GM23338 (cell line): ENCODE results near the gene POLR2L. TPM values are rescaled to one million over a fixed set of nuclear protein-coding genes. Genes with fewer than 3 reads are reported as not detected.

ENCODE experiments used
- ATAC-seq: fragments of 200-7000 bp; cut with Tn5 transposase; 3 replicates; pipeline ENCODE4 v1.9.1; 2020
- DNase-seq: peaks from one replicate; pipeline ENCODE4 v3.0.0-alpha.2; 2015; ENCODE audit warnings: low spot score
- H2AFZ ChIP-seq: fragments of 200-600 bp; sonication (generic); 2 replicates; pipeline ENCODE4 v1.8.0; 2016; ENCODE audit warnings: antibody characterized with exemption, mild to moderate bottlenecking, moderate library complexity
- H3F3A ChIP-seq: fragments of 200-600 bp; sonication (generic); replicated peaks from 2 replicates; pipeline ENCODE4 v1.8.0; 2017; ENCODE audit warnings: antibody characterized with exemption, mixed run types, low read depth
- H3K27ac ChIP-seq: fragments of 200-600 bp; sonication (generic); 2 replicates; pipeline ENCODE4 v1.6.1; 2016; ENCODE audit warnings: low read depth
- H3K27me3 ChIP-seq: fragments of 200-600 bp; sonication (generic); 2 replicates; pipeline ENCODE4 v1.8.0; 2016; ENCODE audit warnings: mild to moderate bottlenecking, mixed run types, moderate library complexity; ENCODE audit not compliant: insufficient read depth
- H3K36me3 ChIP-seq: fragments of 200-600 bp; sonication (generic); 2 replicates; pipeline ENCODE4 v1.8.0; 2016; ENCODE audit warnings: mild to moderate bottlenecking; ENCODE audit not compliant: insufficient read depth
- H3K4me1 ChIP-seq: fragments of 200-600 bp; sonication (generic); 2 replicates; pipeline ENCODE4 v1.8.0; 2016; ENCODE audit warnings: mild to moderate bottlenecking, moderate library complexity; ENCODE audit not compliant: insufficient read depth
- H3K4me2 ChIP-seq: fragments of 200-600 bp; sonication (generic); 2 replicates; pipeline ENCODE4 v1.7.1; 2017; ENCODE audit warnings: mixed run types
- H3K4me3 ChIP-seq: fragments of 200-600 bp; sonication (generic); 2 replicates; pipeline ENCODE4 v1.6.1; 2016; ENCODE audit warnings: mixed run types
- H3K79me2 ChIP-seq: fragments of 200-600 bp; sonication (generic); replicated peaks from 2 replicates; pipeline ENCODE4 v1.8.0; 2017; ENCODE audit warnings: mild to moderate bottlenecking; ENCODE audit not compliant: insufficient read depth
- H3K9me2 ChIP-seq: fragments of 200-600 bp; sonication (generic); 2 replicates; pipeline ENCODE4 v1.8.0; 2017; ENCODE audit not compliant: insufficient read depth
- H4K20me1 ChIP-seq: fragments of 200-600 bp; sonication (generic); replicated peaks from 2 replicates; pipeline ENCODE4 v1.8.0; 2017; ENCODE audit warnings: mild to moderate bottlenecking; ENCODE audit not compliant: insufficient read depth
- H3K27ac Mint-ChIP-seq: 2 replicates; pipeline ENCODE4 v1.8.0; 2020; ENCODE audit warnings: inconsistent platforms, mild to moderate bottlenecking, moderate library complexity, mixed read lengths
- H3K27me3 Mint-ChIP-seq: 3 replicates; pipeline ENCODE4 v1.8.0; 2022; ENCODE audit warnings: low read depth, mild to moderate bottlenecking, moderate library complexity, mixed read lengths, inconsistent platforms; ENCODE audit not compliant: insufficient read depth, poor library complexity
- H3K36me3 Mint-ChIP-seq: 3 replicates; pipeline ENCODE4 v1.8.0; 2021; ENCODE audit warnings: low read depth, mild to moderate bottlenecking, inconsistent platforms, moderate library complexity, mixed read lengths
- H3K4me1 Mint-ChIP-seq: 3 replicates; pipeline ENCODE4 v1.8.0; 2020; ENCODE audit warnings: mild to moderate bottlenecking, inconsistent platforms, mixed read lengths
- H3K4me3 Mint-ChIP-seq: 3 replicates; pipeline ENCODE4 v1.8.0; 2021; ENCODE audit warnings: moderate library complexity, mild to moderate bottlenecking, inconsistent platforms, mixed read lengths
- H3K9me3 Mint-ChIP-seq: 3 replicates; pipeline ENCODE4 v1.8.0; 2020; ENCODE audit warnings: moderate library complexity, mild to moderate bottlenecking, inconsistent platforms, mixed read lengths
- CTCF ChIP-seq, 2 experiments: fragments of 200-600 bp in 1 of 2; sonication (generic) in 1 of 2; conservative IDR thresholded peaks; 2 replicates each; pipeline versions ENCODE4 v1.5.1 to v1.6.1; 2016 to 2017; ENCODE audit warnings: antibody characterized with exemption in 2 of 2, low read depth in 2 of 2, mild to moderate bottlenecking in 2 of 2, moderate library complexity in 1 of 2
- EZH2phosphoT487 ChIP-seq: fragments of 200-600 bp; sonication (generic); IDR thresholded peaks from one replicate; pipeline ENCODE4 v1.8.1; 2018; ENCODE audit warnings: antibody characterized with exemption; ENCODE audit not compliant: unreplicated experiment
- JUNB ChIP-seq: IDR thresholded peaks from one replicate; pipeline ENCODE4 v1.6.1; 2016; ENCODE audit warnings: antibody characterized with exemption; ENCODE audit not compliant: unreplicated experiment
- NANOG ChIP-seq: IDR thresholded peaks from 2 replicates; pipeline ENCODE4 v1.6.1; 2016; ENCODE audit warnings: antibody characterized with exemption, borderline replicate concordance
- POLR2AphosphoS5 ChIP-seq: IDR thresholded peaks from 2 replicates; pipeline ENCODE4 v1.6.1; 2016; ENCODE audit warnings: antibody characterized with exemption, low read depth
- REST ChIP-seq: IDR thresholded peaks from one replicate; pipeline ENCODE4 v1.6.1; 2018; ENCODE audit warnings: antibody characterized with exemption; ENCODE audit not compliant: unreplicated experiment
- STAT1 ChIP-seq: IDR thresholded peaks from one replicate; pipeline ENCODE4 v1.6.1; 2016; ENCODE audit warnings: antibody characterized with exemption; ENCODE audit not compliant: unreplicated experiment
- ZNF114 ChIP-seq: fragments of 250-450 bp; sonication (Bioruptor Pico); IDR thresholded peaks from 2 replicates; pipeline ENCODE4 v1.5.0; 2020; ENCODE audit warnings: mild to moderate bottlenecking, moderate library complexity
- ZNF331 ChIP-seq: fragments of 250-450 bp; sonication (Bioruptor Pico); IDR thresholded peaks from 2 replicates; pipeline ENCODE4 v1.5.0; 2020; ENCODE audit warnings: low read depth, mild to moderate bottlenecking, moderate library complexity
- polyA plus RNA-seq: library from polyadenylated mRNA; unstranded; fragments of >200 nt; fragmentation: Nextera tagmentation; extraction: Ambion mirVana; gene quantifications from 2 replicates; pipeline ENCODE4 v1.2.1, GENCODE V29; 2016
- total RNA-seq: library from RNA; depleted of rRNA; stranded (reverse); fragments of >200 nt; shearing (Covaris generic); gene quantifications from 2 replicates; pipeline ENCODE4 v1.2.3, GENCODE V29; 2014

POLR2L gene
- total and polyA plus RNA-seq, 2 experiments from 2014 or later = 32.2 to 369 TPM

- H3K36me3 ChIP-seq = peaks cover 4% of the 10 kb centered on the region; the same call in 1 of the 2 replicates
- H3K27me3 Mint-ChIP-seq = peaks cover 24% of the 10 kb centered on the region
- H3K4me1 Mint-ChIP-seq = peaks cover 1% of the 10 kb centered on the region
- DNase-seq (no peak), ATAC-seq (no peak)
- TF ChIP-seq POLR2AphosphoS5 (no peak), CTCF (conservative IDR thresholded peaks at IDR 0.05; ENCODE audit: low read depth in 2 of 2) (no peak), REST (no peak), ZNF114 (CRISPR knock-in tag) (no peak)
- H3K9me3 Mint-ChIP-seq = no peaks in the 10 kb centered on the region
- H3K4me2 ChIP-seq = no peak overlapping the region
- H3K27ac Mint-ChIP-seq = no peak overlapping the region
- no peak overlapping the region for H2AFZ ChIP-seq
- H4K20me1 ChIP-seq = peaks cover 12% of the 10 kb centered on the region
- peaks cover 15% of the 10 kb centered on the region; the same call in 1 of the 2 replicates for H3F3A ChIP-seq
- no peak overlapping the region for H3K27ac ChIP-seq
- no peaks in the 10 kb centered on the region for H3K79me2 ChIP-seq
- H3K27me3 ChIP-seq = no peaks in the 10 kb centered on the region
- H3K4me1 ChIP-seq = no peaks in the 10 kb centered on the region
- peaks cover 26% of the 10 kb centered on the region for H3K36me3 Mint-ChIP-seq
- H3K4me3 ChIP-seq = no peak overlapping the region
- no peaks in the 10 kb centered on the region for H3K9me2 ChIP-seq
- H3K4me3 Mint-ChIP-seq = no peak overlapping the region
Measured at GRCh38 chr11:875203-875602, 32.9 kb upstream of the POLR2L start.

GRCh38 chr11:873706-874105 lies 31.4 kb upstream of the POLR2L start:
- Histone ChIP-seq H3K4me2 (no peak overlapping the region), H3K4me3 (no peak overlapping the region), H3K4me1 (no peaks in the 10 kb centered on the region), H3F3A (peaks cover 15% of the 10 kb centered on the region; the same call in 1 of the 2 replicates), H3K27ac (no peak overlapping the region), H3K9me2 (no peaks in the 10 kb centered on the region), H3K27me3 (no peaks in the 10 kb centered on the region), H2AFZ (no peak overlapping the region), H4K20me1 (peaks cover 12% of the 10 kb centered on the region), H3K79me2 (no peaks in the 10 kb centered on the region), H3K36me3 (no peaks in the 10 kb centered on the region)
- H3K27ac Mint-ChIP-seq = no peak overlapping the region
- peaks cover 21% of the 10 kb centered on the region for H3K36me3 Mint-ChIP-seq
- no peak for ATAC-seq
- peaks cover 25% of the 10 kb centered on the region for H3K27me3 Mint-ChIP-seq
- DNase-seq = no peak
- H3K9me3 Mint-ChIP-seq = no peaks in the 10 kb centered on the region
- H3K4me1 Mint-ChIP-seq = peaks cover 4% of the 10 kb centered on the region
- no peak overlapping the region; the same call in 2 of the 3 replicates for H3K4me3 Mint-ChIP-seq
- TF ChIP-seq JUNB (no peak), ZNF331 (CRISPR knock-in tag) (no peak), NANOG (no peak), EZH2phosphoT487 (no peak), POLR2AphosphoS5 (no peak), STAT1 (no peak), REST (no peak)
